Spleen (tissue), 11 donors: Measurements from ENCODE around the gene BTBD17. TPM values are rescaled to one million over a fixed set of nuclear protein-coding genes. Genes with fewer than 3 reads are reported as not detected.

Experiments
- DNase-seq: peaks from one replicate; pipeline ENCODE4 v3.0.0-alpha.2; 2020
- H3K27ac ChIP-seq, 8 donors: fragments of 200-600 bp; sonication (generic) in 7 of 8; 1 replicate in 4 of 8; 2 replicates in 4 of 8; pipeline versions ENCODE4 v1.5.0 to v1.8.0; 2016 to 2021; ENCODE audit warnings: inconsistent platforms in 4 of 8, mild to moderate bottlenecking in 4 of 8, moderate library complexity in 1 of 8
- H3K27me3 ChIP-seq, 7 donors: fragments of 200-600 bp; sonication (generic) in 6 of 7; replicated peaks in 1 of 7; 1 replicate in 4 of 7; 2 replicates in 3 of 7; pipeline versions ENCODE4 v1.5.0 to v1.8.0; 2016 to 2021; ENCODE audit warnings: inconsistent platforms in 3 of 7, mild to moderate bottlenecking in 1 of 7
- H3K36me3 ChIP-seq, 6 donors: fragments of 200-600 bp; sonication (generic) in 5 of 6; 1 replicate in 4 of 6; 2 replicates in 2 of 6; pipeline versions ENCODE4 v1.5.0 to v1.8.0; 2016 to 2021; ENCODE audit warnings: inconsistent platforms in 2 of 6
- H3K4me1 ChIP-seq, 6 donors: fragments of 200-600 bp; sonication (generic) in 5 of 6; 1 replicate in 3 of 6; 2 replicates in 3 of 6; pipeline versions ENCODE4 v1.5.0 to v1.8.0; 2016 to 2021; ENCODE audit warnings: inconsistent platforms in 3 of 6
- H3K4me3 ChIP-seq, 8 donors: fragments of 200-600 bp; sonication (generic) in 7 of 8; 1 replicate in 4 of 8; 2 replicates in 4 of 8; pipeline versions ENCODE4 v1.5.0 to v1.8.0; 2016 to 2021; ENCODE audit warnings: inconsistent platforms in 4 of 8, mild to moderate bottlenecking in 4 of 8, moderate library complexity in 2 of 8
- H3K9me3 ChIP-seq, 8 donors: fragments of 200-600 bp; sonication (generic) in 7 of 8; 1 replicate in 4 of 8; 2 replicates in 4 of 8; pipeline versions ENCODE4 v1.5.0 to v1.8.0; 2016 to 2021; ENCODE audit warnings: inconsistent platforms in 4 of 8
- POLR2A ChIP-seq, 3 donors: fragments of 450-650 bp; IDR thresholded peaks; one replicate each; pipeline ENCODE4 v1.5.1; 2017; ENCODE audit warnings: antibody characterized with exemption in 3 of 3, mild to moderate bottlenecking in 1 of 3
- POLR2AphosphoS5 ChIP-seq, 3 donors: sonication (generic); formaldehyde crosslinking; IDR thresholded peaks; one replicate each; pipeline ENCODE4 v1.5.1; 2017; ENCODE audit warnings: antibody characterized with exemption in 3 of 3
- WGBS, 5 donors: extraction: QIAGEN DNeasy Blood & Tissue Kit in 3 of 5; methylation state at CpG; one replicate each; pipeline versions ENCODE4 v1.1.5 to v1.1.7; 2013 to 2018; 5-methylcytosine and 5-hydroxymethylcytosine counted together
- intact Hi-C: fragments of 100-400 bp; cut with DNase I; formaldehyde crosslinking; loops from one replicate; pipeline ENCODE4 v1.15.0; 2023; ENCODE audit warnings: low total_unique reads
- polyA plus RNA-seq, 3 donors: library from polyadenylated mRNA; stranded (reverse); fragments of 200-250 nt; gene quantifications; one replicate each; pipeline ENCODE4 v1.2.1, GENCODE V29; 2013
- total RNA-seq, 7 donors: library from RNA; depleted of rRNA in 3 of 7; stranded (reverse); fragments of >200 nt in 3 of 7; fragmentation: NEBNext Ultra II Directional in 4 of 7; extraction: Animal tissue kit (Norgen Biotek cat#: 25700) in 4 of 7; gene quantifications; one replicate each; pipeline versions ENCODE4 v1.1.0 to v1.2.1, GENCODE V29; 2016 to 2021
- TF ChIP-seq, protein P1 (sequence below), 11 experiments: fragments of 200-600 bp in 7 of 11; fragments of 450-650 bp in 4 of 11; sonication (generic) in 4 of 11; IDR thresholded peaks in 8 of 11; conservative IDR thresholded peaks in 3 of 11; 1 replicate in 7 of 11; 2 replicates in 4 of 11; pipeline versions ENCODE4 v1.4.0 to v1.8.0; 2016 to 2021; ENCODE audit warnings: antibody characterized with exemption in 11 of 11, inconsistent platforms in 4 of 11, mild to moderate bottlenecking in 1 of 11
- donor health status: healthy with polysubstance abuse.
- donor health status: DM: no; HTN: no; CAD: no; lungs with moderate emphysema.
- donor health status: DM: no; HTN: no; CAD: no.
- donor health status: Bipolar disorder and iron deficiency.
- donor health status: healthy.
- donor health status: DM: no; HTN: no; CAD: no.
- donor health status: DM: yes; HTN: yes; CAD: no.

Gene BTBD17
- total and polyA plus RNA-seq, 10 donors: 0.06 to 0.51 TPM; not detected in 8

DNA sequence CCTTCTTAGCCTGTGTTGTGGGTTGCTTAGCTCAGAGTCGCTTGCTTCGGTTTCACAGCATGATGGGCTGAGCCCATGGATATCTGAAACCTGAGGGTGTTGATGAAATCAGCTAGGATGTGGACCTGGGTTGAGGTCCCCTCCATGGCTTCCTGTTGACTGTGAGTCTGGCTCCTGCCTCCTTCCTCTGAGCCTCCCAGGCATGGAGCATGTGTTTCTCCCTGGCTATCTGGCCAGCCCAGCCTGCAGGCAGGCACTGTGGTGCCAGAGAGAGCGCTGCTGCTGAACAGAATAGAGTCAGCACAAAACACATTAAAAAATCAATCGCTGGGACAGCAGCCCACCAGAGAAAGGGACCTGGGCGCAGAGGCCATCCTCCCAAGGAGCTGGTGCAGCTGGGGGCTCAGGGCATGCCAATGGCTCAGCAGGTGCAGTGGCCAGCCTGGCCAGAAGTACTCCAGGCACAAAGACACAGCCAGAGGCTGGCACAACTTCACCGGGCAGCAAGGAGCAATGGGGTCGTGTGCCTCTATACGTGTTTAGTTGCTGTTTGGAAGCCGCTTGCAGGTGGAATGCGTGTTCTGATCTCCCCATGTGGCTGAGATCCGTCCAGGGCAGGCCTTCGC is 42.0 kb upstream of the BTBD17 start:
- Histone ChIP-seq H3K27ac (no peak overlapping the region), H3K4me3 (no peak overlapping the region), H3K36me3 (no peaks in the 10 kb centered on the region), H3K4me1 (no peaks in the 10 kb centered on the region), H3K9me3 (no peaks in the 10 kb centered on the region), H3K27me3 (peaks cover 0 to 11% (median 0%) of the 10 kb centered on the region in 7 donors)
- DNase-seq: no peak
- 64 to 77% (median 73%) methylated on average over 11 to 12 of the region's 12 CpGs for WGBS, 5 donors
- intact Hi-C loops: no loop called here
- TF ChIP-seq POLR2A (IDR thresholded peaks at IDR 0.05) (no peak), POLR2AphosphoS5 (IDR thresholded peaks at IDR 0.05) (no peak)
- TF ChIP-seq, protein P1, sequence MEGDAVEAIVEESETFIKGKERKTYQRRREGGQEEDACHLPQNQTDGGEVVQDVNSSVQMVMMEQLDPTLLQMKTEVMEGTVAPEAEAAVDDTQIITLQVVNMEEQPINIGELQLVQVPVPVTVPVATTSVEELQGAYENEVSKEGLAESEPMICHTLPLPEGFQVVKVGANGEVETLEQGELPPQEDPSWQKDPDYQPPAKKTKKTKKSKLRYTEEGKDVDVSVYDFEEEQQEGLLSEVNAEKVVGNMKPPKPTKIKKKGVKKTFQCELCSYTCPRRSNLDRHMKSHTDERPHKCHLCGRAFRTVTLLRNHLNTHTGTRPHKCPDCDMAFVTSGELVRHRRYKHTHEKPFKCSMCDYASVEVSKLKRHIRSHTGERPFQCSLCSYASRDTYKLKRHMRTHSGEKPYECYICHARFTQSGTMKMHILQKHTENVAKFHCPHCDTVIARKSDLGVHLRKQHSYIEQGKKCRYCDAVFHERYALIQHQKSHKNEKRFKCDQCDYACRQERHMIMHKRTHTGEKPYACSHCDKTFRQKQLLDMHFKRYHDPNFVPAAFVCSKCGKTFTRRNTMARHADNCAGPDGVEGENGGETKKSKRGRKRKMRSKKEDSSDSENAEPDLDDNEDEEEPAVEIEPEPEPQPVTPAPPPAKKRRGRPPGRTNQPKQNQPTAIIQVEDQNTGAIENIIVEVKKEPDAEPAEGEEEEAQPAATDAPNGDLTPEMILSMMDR (IDR thresholded peaks at IDR 0.05 in 8 of 11, conservative IDR thresholded peaks at IDR 0.05 in 3 of 11): no peak

DNA sequence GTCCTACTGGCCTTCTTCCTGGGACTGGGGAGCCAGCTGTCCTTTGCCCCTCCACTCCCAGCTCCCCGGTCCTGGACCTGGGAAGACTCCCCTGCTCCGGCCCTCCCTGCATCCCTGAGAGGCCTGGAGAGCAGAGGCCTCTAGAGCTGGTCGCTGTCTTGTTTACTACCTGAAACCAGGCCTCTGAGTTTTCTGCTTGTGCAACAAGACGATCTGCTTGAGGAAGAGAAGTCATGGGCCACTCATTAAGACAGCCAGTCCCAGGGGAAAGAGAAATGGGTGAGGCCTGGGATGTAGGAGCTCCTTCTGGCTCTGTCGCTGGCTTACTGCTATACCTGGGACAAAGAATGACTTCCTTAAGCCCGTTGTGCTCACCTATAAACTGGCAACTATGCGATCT is 40.4 kb upstream of the BTBD17 start:
- H3K36me3 ChIP-seq: no peaks in the 10 kb centered on the region
- H3K9me3 ChIP-seq: no peaks in the 10 kb centered on the region
- no peaks in the 10 kb centered on the region for H3K4me1 ChIP-seq
- TF ChIP-seq, protein P1 (IDR thresholded peaks at IDR 0.05 in 8 of 11, conservative IDR thresholded peaks at IDR 0.05 in 3 of 11): no peak
- TF ChIP-seq POLR2AphosphoS5 (IDR thresholded peaks at IDR 0.05) (no peak), POLR2A (IDR thresholded peaks at IDR 0.05) (no peak)
- peaks cover 0 to 11% (median 0%) of the 10 kb centered on the region in 7 donors for H3K27me3 ChIP-seq
- WGBS, 5 donors: 82 to 95% (median 83%) methylated on average over 7 of the region's 7 CpGs
- intact Hi-C loops: no loop called here
- H3K4me3 ChIP-seq: no peak overlapping the region
- no peak overlapping the region for H3K27ac ChIP-seq
- DNase-seq: no peak

DNA sequence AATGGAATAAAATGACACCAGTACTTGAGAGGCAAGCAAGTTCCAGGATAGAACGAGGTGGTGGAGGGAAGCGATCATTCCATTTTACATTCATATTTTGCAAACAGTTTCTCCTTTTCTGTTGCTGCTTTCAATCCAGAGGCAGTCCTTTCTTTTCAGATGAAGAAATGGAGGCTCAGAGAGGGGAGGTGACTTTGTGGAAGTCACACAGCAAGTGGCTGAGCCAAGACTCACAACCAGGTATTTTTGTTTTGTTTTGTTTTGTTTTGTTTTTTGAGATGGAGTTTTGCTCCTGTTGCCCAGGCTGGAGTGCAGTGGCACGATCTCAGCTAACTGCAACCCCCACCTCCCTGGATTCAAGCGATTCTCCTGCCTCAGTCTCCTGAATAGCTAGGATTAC is 34.9 kb upstream of the BTBD17 start:
- peaks cover 0 to 4% (median 0%) of the 10 kb centered on the region in 6 donors for H3K4me1 ChIP-seq
- no peak overlapping the region for H3K27ac ChIP-seq
- 65 to 89% (median 86%) methylated on average over 4 of the region's 4 CpGs for WGBS, 5 donors
- no peak for TF ChIP-seq POLR2A (IDR thresholded peaks at IDR 0.05)
- TF ChIP-seq, protein P1 (IDR thresholded peaks at IDR 0.05 in 8 of 11, conservative IDR thresholded peaks at IDR 0.05 in 3 of 11): no peak
- TF ChIP-seq POLR2AphosphoS5 (IDR thresholded peaks at IDR 0.05): no peak
- no peaks in the 10 kb centered on the region for H3K27me3 ChIP-seq
- no peak for DNase-seq
- intact Hi-C loops: no loop called here
- H3K36me3 ChIP-seq: no peaks in the 10 kb centered on the region
- H3K9me3 ChIP-seq: peaks cover 0 to 3% (median 0%) of the 10 kb centered on the region in 8 donors
- no peak overlapping the region for H3K4me3 ChIP-seq

DNA sequence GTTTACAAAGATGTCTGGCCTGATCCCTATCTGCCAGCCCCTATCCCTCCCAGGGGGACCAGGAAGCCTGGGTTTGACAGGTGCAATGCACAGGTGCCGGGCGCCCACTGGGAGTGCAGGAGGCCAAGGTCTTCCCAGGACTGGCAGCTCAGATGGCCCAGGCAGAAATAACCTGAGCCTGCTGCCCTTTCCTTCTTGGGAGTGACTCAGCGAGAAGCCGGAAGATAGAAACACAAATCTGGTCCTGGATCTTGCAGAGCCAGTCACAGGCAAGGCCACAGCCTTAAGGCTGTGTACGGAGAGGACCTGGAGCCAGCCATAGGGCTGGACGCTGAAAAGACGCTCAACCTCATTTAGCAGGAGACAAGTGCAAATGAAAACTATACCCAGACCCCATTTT is 33.3 kb upstream of the BTBD17 start:
- no peak for TF ChIP-seq POLR2AphosphoS5 (IDR thresholded peaks at IDR 0.05)
- no peak for TF ChIP-seq POLR2A (IDR thresholded peaks at IDR 0.05)
- TF ChIP-seq, protein P1 (IDR thresholded peaks at IDR 0.05 in 8 of 11, conservative IDR thresholded peaks at IDR 0.05 in 3 of 11): no peak
- peaks cover 0 to 6% (median 0%) of the 10 kb centered on the region in 6 donors for H3K4me1 ChIP-seq
- H3K27me3 ChIP-seq: no peaks in the 10 kb centered on the region
- intact Hi-C loops: no loop called here
- no peak for DNase-seq
- no peak overlapping the region for H3K27ac ChIP-seq
- H3K4me3 ChIP-seq: no peak overlapping the region
- WGBS, 5 donors: 79 to 86% (median 81%) methylated on average over 7 of the region's 7 CpGs
- no peaks in the 10 kb centered on the region for H3K36me3 ChIP-seq
- H3K9me3 ChIP-seq: peaks cover 0 to 3% (median 0%) of the 10 kb centered on the region in 8 donors
